Measurements from ENCODE around the gene CTAGE9. TPM values are rescaled to one million over a fixed set of nuclear protein-coding genes. Genes with fewer than 3 reads are reported as not detected.

CTAGE9 gene
- total RNA-seq, 1 donor: not detected

DNA sequence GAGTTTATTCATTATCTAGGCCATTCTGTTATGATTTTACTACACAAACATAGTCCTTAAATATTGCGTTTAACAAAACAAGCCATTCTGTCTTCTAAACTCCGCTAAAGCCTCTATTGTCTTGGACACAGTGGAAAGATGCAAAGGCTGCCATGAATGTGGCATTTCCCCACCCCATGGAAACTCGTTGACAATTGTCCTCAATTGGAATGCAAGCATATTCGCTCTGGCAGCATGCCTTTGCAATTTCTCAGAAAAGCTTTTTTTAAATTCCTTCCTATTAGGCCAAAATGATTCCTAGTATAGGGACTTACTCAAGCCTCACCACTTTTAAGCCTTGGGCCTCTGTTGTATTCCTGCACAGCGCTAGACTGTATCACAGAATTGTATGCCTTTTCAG lies 32.4 kb downstream of the CTAGE9 start:
- DNase-seq (ENCODE audit: low read depth in 2 of 3, low spot score in 2 of 3): no peak

GRCh38 chr6:131673184-131673583 lies 37.6 kb downstream of the CTAGE9 start:
- no peak for DNase-seq (ENCODE audit: low read depth in 2 of 3, low spot score in 2 of 3)

- no peak for DNase-seq (ENCODE audit: low read depth in 2 of 3, low spot score in 2 of 3)
Measured at GRCh38 chr6:131669891-131670290, 40.9 kb downstream of the CTAGE9 start.

- DNase-seq (ENCODE audit: low read depth in 2 of 3, low spot score in 2 of 3): no peak
Measured at GRCh38 chr6:131663578-131664165, 47.1 kb downstream of the CTAGE9 start.

DNA sequence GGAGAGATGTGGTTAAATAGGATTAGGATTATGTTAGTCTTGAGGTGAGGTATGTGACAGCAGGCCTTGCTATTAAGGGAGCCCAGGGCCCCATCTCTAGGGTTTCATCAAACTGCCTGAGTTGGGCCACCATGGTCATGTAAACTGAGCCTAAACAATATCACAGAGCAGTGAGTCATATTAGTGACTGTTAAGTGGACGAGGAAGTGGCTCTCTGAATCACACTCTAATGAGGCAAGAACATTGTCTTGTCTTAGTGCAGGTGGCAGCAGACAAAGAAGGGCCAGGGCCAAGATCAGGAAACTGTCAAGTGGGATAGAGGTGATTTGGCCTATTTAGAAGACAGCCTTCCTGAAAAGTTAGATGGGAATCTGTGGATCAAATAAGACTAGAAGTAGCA lies 50.6 kb downstream of the CTAGE9 start:
- no peak for DNase-seq (ENCODE audit: low read depth in 2 of 3, low spot score in 2 of 3)

Other genes with a start within 250 kb of the CTAGE9 start
- under 0.01 TPM for gene ARG1, start 137.8 kb downstream of the CTAGE9 start, total RNA-seq
- gene MED23, start 82.8 kb downstream of the CTAGE9 start, total RNA-seq: 19.7 TPM
- gene ENPP3, start 73.7 kb downstream of the CTAGE9 start, total RNA-seq: 0.54 TPM
- gene OR2A4, start 9.6 kb downstream of the CTAGE9 start, total RNA-seq: 0.27 TPM
- under 0.01 TPM for gene ENPP1, start 97.0 kb upstream of the CTAGE9 start, total RNA-seq
- gene CCN2, start 240.4 kb upstream of the CTAGE9 start, total RNA-seq: 0.54 TPM

All from hematopoietic multipotent progenitor cell (in vitro differentiated cells).